ENCODE data around the gene TMC1.

DNA sequence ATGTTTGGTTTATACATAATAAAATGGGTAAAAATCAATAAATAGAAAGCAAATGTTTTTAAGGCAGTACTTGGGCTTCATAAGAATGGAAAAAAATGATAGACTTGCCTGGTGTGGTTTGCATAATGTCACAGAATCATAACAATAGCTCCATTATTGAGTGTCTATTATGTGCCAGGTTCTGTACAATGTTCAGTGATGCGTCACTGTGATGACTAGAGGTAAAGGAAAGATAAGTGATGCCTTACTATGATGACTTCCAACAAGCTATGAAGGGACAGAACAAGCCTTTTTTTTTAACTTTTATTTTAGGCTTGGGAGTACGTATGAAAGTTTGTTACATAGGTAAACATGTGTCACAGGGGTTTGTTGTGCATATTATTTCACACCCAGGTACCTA, 128.8 kb downstream of the TMC1 start:
- TF ChIP-seq, protein P1, sequence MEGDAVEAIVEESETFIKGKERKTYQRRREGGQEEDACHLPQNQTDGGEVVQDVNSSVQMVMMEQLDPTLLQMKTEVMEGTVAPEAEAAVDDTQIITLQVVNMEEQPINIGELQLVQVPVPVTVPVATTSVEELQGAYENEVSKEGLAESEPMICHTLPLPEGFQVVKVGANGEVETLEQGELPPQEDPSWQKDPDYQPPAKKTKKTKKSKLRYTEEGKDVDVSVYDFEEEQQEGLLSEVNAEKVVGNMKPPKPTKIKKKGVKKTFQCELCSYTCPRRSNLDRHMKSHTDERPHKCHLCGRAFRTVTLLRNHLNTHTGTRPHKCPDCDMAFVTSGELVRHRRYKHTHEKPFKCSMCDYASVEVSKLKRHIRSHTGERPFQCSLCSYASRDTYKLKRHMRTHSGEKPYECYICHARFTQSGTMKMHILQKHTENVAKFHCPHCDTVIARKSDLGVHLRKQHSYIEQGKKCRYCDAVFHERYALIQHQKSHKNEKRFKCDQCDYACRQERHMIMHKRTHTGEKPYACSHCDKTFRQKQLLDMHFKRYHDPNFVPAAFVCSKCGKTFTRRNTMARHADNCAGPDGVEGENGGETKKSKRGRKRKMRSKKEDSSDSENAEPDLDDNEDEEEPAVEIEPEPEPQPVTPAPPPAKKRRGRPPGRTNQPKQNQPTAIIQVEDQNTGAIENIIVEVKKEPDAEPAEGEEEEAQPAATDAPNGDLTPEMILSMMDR (IDR thresholded peaks at IDR 0.05; ENCODE audit: low read depth, low read length, poor library complexity, severe bottlenecking): no peak
- no peak for TF ChIP-seq EZH2phosphoT487 (IDR thresholded peaks at IDR 0.05; ENCODE audit: borderline replicate concordance, low read length)
